RWPE1 (cell line): ENCODE measurements around the gene NUP205.

Experiments used
- CTCF ChIA-PET: fragments of 350-600 bp; sonication (Branson Sonifier 250); formaldehyde crosslinking; extraction: SDS; loops from one replicate; lab custom pipeline; 2021; lab: Yijun Ruan, JAX
- POLR2A ChIA-PET: fragments of 400-600 bp; formaldehyde crosslinking; extraction: SDS; loops from one replicate; lab custom pipeline; 2020; ENCODE audit warnings: antibody characterized with exemption; ENCODE audit not compliant: low non-redundant PET; lab: Yijun Ruan, JAX
- DNase-seq: peaks from one replicate; pipeline ENCODE4 v3.0.0; 2012; ENCODE audit warnings: low spot score
- H3K27ac ChIP-seq: fragments of 450-650 bp; 2 replicates; pipeline ENCODE4 v1.5.1; 2017
- TF ChIP-seq, protein P1 (sequence below): fragments of 450-650 bp; conservative IDR thresholded peaks from 2 replicates; pipeline ENCODE4 v1.5.1; 2017; ENCODE audit warnings: low read depth, mild to moderate bottlenecking

The NUP205 gene

DNA sequence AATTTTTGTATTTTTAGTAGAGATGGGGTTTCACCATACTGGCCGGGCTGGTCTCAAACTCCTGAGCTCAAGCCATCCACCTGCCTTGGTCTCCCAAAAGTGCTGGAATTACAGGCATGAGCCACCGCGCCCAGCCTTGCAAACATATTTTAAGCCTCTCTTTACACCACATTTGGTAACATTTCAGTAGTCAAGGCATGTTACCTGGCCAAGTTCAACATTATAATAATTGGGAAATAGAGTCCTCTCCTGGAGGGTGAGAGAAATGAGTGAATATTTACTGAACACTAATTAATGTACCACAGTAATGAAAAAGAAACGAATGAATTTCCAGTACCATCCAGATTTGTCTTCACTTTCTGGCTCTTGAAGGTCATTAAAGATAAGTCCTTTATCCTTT, 37.8 kb upstream of the NUP205 start:
- no peak overlapping the region for H3K27ac ChIP-seq
- DNase-seq = no peak
- POLR2A ChIA-PET = no interaction called here
- CTCF ChIA-PET = no interaction called here
- TF ChIP-seq, protein P1, sequence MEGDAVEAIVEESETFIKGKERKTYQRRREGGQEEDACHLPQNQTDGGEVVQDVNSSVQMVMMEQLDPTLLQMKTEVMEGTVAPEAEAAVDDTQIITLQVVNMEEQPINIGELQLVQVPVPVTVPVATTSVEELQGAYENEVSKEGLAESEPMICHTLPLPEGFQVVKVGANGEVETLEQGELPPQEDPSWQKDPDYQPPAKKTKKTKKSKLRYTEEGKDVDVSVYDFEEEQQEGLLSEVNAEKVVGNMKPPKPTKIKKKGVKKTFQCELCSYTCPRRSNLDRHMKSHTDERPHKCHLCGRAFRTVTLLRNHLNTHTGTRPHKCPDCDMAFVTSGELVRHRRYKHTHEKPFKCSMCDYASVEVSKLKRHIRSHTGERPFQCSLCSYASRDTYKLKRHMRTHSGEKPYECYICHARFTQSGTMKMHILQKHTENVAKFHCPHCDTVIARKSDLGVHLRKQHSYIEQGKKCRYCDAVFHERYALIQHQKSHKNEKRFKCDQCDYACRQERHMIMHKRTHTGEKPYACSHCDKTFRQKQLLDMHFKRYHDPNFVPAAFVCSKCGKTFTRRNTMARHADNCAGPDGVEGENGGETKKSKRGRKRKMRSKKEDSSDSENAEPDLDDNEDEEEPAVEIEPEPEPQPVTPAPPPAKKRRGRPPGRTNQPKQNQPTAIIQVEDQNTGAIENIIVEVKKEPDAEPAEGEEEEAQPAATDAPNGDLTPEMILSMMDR = no peak

DNA sequence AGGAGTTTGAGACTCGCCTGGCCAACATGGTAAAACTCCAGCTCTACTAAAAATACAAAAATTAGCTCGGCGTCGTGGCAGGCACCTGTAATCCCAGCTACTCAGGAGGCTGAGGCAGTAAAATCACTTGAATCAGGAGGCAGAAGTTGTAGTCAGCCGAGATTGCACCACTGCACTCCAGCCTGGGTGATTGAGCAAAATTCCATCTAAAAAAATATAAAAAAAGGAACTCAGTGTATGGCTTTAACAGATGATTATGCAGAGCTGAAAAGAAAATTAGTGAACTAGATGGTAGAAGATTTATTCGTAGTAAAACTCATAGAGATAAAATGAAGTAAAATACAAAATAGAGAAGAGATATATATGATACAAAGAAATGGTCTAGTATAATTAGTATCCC, 35.2 kb upstream of the NUP205 start:
- ChIA-PET CTCF (no interaction called here), POLR2A (no interaction called here)

DNA sequence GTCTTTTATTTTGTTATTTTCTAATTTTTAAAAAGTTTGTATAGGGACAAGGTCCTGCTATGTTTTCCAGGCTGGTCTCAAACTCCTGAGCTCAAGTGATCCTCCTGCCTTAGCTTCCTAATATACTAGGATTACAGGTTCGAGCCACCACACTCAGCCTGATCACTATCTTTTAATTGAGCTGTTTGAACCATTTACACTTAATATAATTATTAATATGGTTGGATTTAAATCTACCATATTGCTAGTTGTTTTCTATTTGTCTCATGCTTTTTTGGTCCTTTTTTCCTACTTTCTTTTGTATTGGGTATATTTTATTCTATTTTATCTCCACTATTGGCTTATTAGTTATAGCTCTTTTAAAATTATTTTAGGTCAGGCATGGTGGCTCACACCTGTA, 34.6 kb upstream of the NUP205 start:
- no peak for DNase-seq
- ChIA-PET POLR2A (no interaction called here), CTCF (interaction anchor here (0.6 kb wide), 1 partner anchor 21 kb away, joined by 3 read pairs; no protein-coding TSS in a partner anchor)
- no peak overlapping the region for H3K27ac ChIP-seq
- TF ChIP-seq, protein P1 = no peak

More for the DNA sequence above, 35.2 kb upstream of the NUP205 start:
- TF ChIP-seq, protein P1 = no peak
- DNase-seq = no peak
- H3K27ac ChIP-seq = no peak overlapping the region

DNA sequence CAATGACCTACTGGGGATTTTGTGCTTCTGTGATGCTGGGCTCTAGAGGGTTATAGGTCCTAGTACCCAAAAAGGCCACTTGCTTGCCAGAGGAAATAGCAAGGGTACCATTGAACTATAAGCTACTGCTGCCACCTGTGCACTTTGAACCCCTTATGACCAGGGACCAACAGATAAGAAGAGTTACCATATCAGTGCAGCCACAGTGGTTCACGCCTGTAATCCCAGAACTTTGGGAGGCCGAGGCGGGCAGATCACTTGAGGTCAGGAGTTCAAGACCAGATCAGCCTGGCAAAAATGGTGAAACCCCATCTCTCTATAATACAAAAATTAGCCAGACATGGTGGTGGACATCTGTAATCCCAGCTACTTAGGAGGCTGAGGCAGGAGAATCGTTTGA, 32.3 kb upstream of the NUP205 start:
- H3K27ac ChIP-seq = no peak overlapping the region
- POLR2A ChIA-PET = no interaction called here
- DNase-seq = no peak
- TF ChIP-seq, protein P1 = no peak
- CTCF ChIA-PET = no interaction called here

DNA sequence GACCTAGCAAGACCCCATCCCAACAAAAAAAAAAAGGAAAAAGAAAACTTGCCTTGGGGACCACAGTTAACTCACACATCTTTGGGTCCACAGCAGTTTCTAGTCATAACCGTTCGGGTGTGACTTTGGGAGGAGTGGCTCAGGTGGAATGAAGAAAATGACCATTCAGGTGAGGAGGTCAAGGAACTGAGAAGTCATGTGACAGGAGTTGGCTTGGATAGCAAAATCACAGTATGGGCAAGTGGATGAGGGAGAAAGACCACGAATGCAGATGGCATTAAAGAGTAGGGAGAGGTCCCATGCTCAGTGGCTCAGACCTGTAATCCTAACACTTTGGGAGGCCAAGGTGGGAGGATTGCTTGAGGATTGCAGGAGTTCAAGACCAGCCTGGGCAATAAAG, 30.7 kb upstream of the NUP205 start:
- TF ChIP-seq, protein P1 = no peak
- no peak for DNase-seq
- no peak overlapping the region for H3K27ac ChIP-seq
- POLR2A ChIA-PET = no interaction called here
- CTCF ChIA-PET = no interaction called here

DNA sequence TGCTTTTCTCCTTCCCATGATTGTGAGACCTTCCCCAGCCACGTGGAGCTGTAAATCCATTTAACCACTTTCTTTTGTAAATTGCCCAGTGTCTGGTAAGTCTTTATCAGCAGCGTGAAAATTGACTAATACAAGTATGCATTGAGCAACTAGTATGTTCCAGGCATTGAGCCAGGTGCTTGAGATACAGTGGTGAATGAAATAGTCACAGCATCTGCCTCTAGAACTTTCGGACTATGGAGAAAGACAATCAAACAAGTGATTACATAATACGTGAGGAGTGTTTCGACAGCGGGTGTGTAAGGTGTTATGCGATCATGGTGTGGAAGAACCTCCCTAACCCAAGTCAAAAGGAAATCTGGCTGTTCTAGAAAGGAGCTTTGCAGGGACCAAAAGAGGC, 21.6 kb upstream of the NUP205 start:
- TF ChIP-seq, protein P1 = no peak
- ChIA-PET POLR2A (no interaction called here), CTCF (no interaction called here)
- no peak overlapping the region for H3K27ac ChIP-seq
- DNase-seq = no peak

DNA sequence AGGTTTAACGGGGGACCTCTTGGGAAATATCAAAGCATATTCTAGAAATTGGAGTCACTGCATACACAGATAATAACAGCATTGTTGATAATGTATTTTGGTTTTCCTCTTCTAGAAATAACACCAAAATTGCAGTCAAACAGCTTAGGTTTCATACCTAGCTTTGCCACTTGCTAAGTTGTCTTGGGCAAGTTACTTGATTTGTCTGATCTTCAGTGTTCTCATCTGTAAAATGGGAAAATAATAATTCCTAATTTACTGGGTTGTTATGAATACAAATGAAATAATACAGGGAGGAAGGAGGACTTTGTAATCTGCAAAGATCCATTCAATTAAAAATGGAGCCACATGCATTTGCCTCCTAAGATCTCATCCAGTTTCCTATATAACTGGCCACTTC, 20.3 kb upstream of the NUP205 start:
- CTCF ChIA-PET = no interaction called here

More for the DNA sequence above, 20.3 kb upstream of the NUP205 start:
- no peak for DNase-seq
- POLR2A ChIA-PET = no interaction called here
- TF ChIP-seq, protein P1 = no peak
- no peak overlapping the region for H3K27ac ChIP-seq
